HEK293 (cell line): Measurements from ENCODE around the gene REEP2.

Experiments used
- CTCF ChIA-PET: fragments of 350-600 bp; formaldehyde crosslinking; extraction: SDS; loops from one replicate; lab custom pipeline; 2021; ENCODE audit warnings: antibody characterized with exemption; lab: Yijun Ruan, JAX
- POLR2A ChIA-PET: fragments of 300-600 bp; formaldehyde crosslinking; extraction: SDS; loops from one replicate; lab custom pipeline; 2020; ENCODE audit warnings: antibody characterized with exemption, inconsistent platforms; lab: Yijun Ruan, JAX
- H3K27ac ChIP-seq: fragments of 200-500 bp; sonication (Bioruptor generic); 2 replicates; pipeline ENCODE4 v1.5.1; 2014; ENCODE audit warnings: low read depth, low read length, control low read depth, inconsistent platforms; ENCODE audit errors: extremely low read depth
- H3K36me3 ChIP-seq, 2 experiments: fragments of 200-500 bp in 1 of 2; sonication (Bioruptor generic) in 1 of 2; 1 replicate in 1 of 2; 2 replicates in 1 of 2; pipeline ENCODE4 v1.5.1; 2014 to 2017; ENCODE audit warnings: inconsistent platforms in 2 of 2, low read length in 2 of 2; ENCODE audit not compliant: control insufficient read depth in 2 of 2, insufficient read depth in 1 of 2
- H3K4me1 ChIP-seq: fragments of 200-500 bp; sonication (Bioruptor generic); 2 replicates; pipeline ENCODE4 v1.5.1; 2014; ENCODE audit warnings: mild to moderate bottlenecking, low read length, inconsistent platforms; ENCODE audit not compliant: control insufficient read depth, insufficient read depth
- H3K4me3 ChIP-seq: 2 replicates; pipeline ENCODE4 v1.5.1; 2011; ENCODE audit warnings: low read depth, mild to moderate bottlenecking, control low read depth, low read length, moderate library complexity
- H3K9me3 ChIP-seq: fragments of 200-500 bp; sonication (Bioruptor generic); 2 replicates; pipeline ENCODE4 v1.5.1; 2014; ENCODE audit warnings: low read depth, low read length, inconsistent platforms; ENCODE audit not compliant: control insufficient read depth, insufficient read depth
- FEZF1 ChIP-seq: fragments of 450-650 bp; formaldehyde crosslinking; IDR thresholded peaks from 2 replicates; pipeline ENCODE4 v1.5.1; 2016; ENCODE audit warnings: missing biosample characterization, missing genetic modification characterization
- GLIS1 ChIP-seq: fragments of 450-650 bp; formaldehyde crosslinking; IDR thresholded peaks from 2 replicates; pipeline ENCODE4 v1.5.1; 2016; ENCODE audit warnings: missing biosample characterization, missing genetic modification characterization
- WT1 ChIP-seq: fragments of 450-650 bp; formaldehyde crosslinking; IDR thresholded peaks from 2 replicates; pipeline ENCODE4 v1.5.1; 2016; ENCODE audit warnings: missing biosample characterization, missing genetic modification characterization
- ZBTB17 ChIP-seq: fragments of 450-650 bp; formaldehyde crosslinking; IDR thresholded peaks from 2 replicates; pipeline ENCODE4 v1.5.1; 2016; ENCODE audit warnings: missing biosample characterization, missing genetic modification characterization
- ZBTB8A ChIP-seq: fragments of 450-650 bp; formaldehyde crosslinking; IDR thresholded peaks from 2 replicates; pipeline ENCODE4 v1.5.1; 2016; ENCODE audit warnings: missing biosample characterization, missing genetic modification characterization
- ZFP37 ChIP-seq: fragments of 450-650 bp; formaldehyde crosslinking; IDR thresholded peaks from 2 replicates; pipeline ENCODE4 v1.5.1; 2016; ENCODE audit warnings: missing biosample characterization, missing genetic modification characterization
- ZNF19 ChIP-seq: fragments of 450-650 bp; formaldehyde crosslinking; IDR thresholded peaks from 2 replicates; pipeline ENCODE4; 2016; ENCODE audit warnings: missing biosample characterization, missing genetic modification characterization, low read depth
- ZNF202 ChIP-seq: fragments of 450-650 bp; formaldehyde crosslinking; IDR thresholded peaks from 2 replicates; pipeline ENCODE4 v1.5.1; 2016; ENCODE audit warnings: missing biosample characterization, missing genetic modification characterization, borderline replicate concordance
- ZNF214 ChIP-seq: fragments of 450-650 bp; formaldehyde crosslinking; IDR thresholded peaks from 2 replicates; pipeline ENCODE4 v1.5.1; 2017; ENCODE audit warnings: missing biosample characterization, mild to moderate bottlenecking, missing genetic modification characterization, borderline replicate concordance
- ZNF341 ChIP-seq: fragments of 450-650 bp; formaldehyde crosslinking; IDR thresholded peaks from 2 replicates; pipeline ENCODE4; 2016; ENCODE audit warnings: low read depth, missing biosample characterization, missing genetic modification characterization
- ZNF37A ChIP-seq: fragments of 450-650 bp; IDR thresholded peaks from 2 replicates; pipeline ENCODE4 v1.5.1; 2018; ENCODE audit warnings: missing biosample characterization, missing genetic modification characterization
- ZNF560 ChIP-seq: fragments of 450-650 bp; formaldehyde crosslinking; IDR thresholded peaks from 2 replicates; pipeline ENCODE4 v1.5.1; 2017; ENCODE audit warnings: missing biosample characterization, missing genetic modification characterization, borderline replicate concordance
- ZNF561 ChIP-seq: fragments of 450-650 bp; IDR thresholded peaks from 2 replicates; pipeline ENCODE4 v1.5.1; 2018; ENCODE audit warnings: missing biosample characterization, missing genetic modification characterization, borderline replicate concordance
- ZNF596 ChIP-seq: fragments of 450-650 bp; IDR thresholded peaks from 2 replicates; pipeline ENCODE4 v1.5.0; 2018; ENCODE audit warnings: missing biosample characterization, mild to moderate bottlenecking, missing genetic modification characterization, moderate library complexity
- ZNF76 ChIP-seq: fragments of 450-650 bp; formaldehyde crosslinking; IDR thresholded peaks from 2 replicates; pipeline ENCODE4; 2016; ENCODE audit warnings: low read depth, missing biosample characterization, missing genetic modification characterization, borderline replicate concordance
- ZNF777 ChIP-seq: fragments of 450-650 bp; formaldehyde crosslinking; IDR thresholded peaks from 2 replicates; pipeline ENCODE4 v1.5.1; 2017; ENCODE audit warnings: missing biosample characterization, missing genetic modification characterization, borderline replicate concordance
- ZNF830 ChIP-seq: fragments of 450-650 bp; IDR thresholded peaks from 2 replicates; pipeline ENCODE4 v1.5.0; 2018; ENCODE audit warnings: missing biosample characterization, missing genetic modification characterization, low read depth, mild to moderate bottlenecking, moderate library complexity
- TF ChIP-seq, protein P1 (sequence below): IDR thresholded peaks from 2 replicates; pipeline ENCODE4 v1.6.1; 2011; ENCODE audit warnings: mild to moderate bottlenecking, low read depth, low read length, borderline replicate concordance
- TF ChIP-seq, protein P2 (sequence below): fragments of 450-650 bp; IDR thresholded peaks from 2 replicates; pipeline ENCODE4 v1.5.1; 2018; ENCODE audit warnings: missing biosample characterization, mild to moderate bottlenecking, missing genetic modification characterization
- TF ChIP-seq, protein P3 (sequence below): fragments of 450-650 bp; formaldehyde crosslinking; IDR thresholded peaks from 2 replicates; pipeline ENCODE4 v1.5.1; 2016; ENCODE audit warnings: missing biosample characterization, missing genetic modification characterization
- TF ChIP-seq, protein P4 (sequence below): fragments of 450-650 bp; formaldehyde crosslinking; IDR thresholded peaks from 2 replicates; pipeline ENCODE4 v1.5.1; 2016; ENCODE audit warnings: missing biosample characterization, missing genetic modification characterization
- TF ChIP-seq, protein P5 (sequence below): fragments of 450-650 bp; formaldehyde crosslinking; IDR thresholded peaks from 2 replicates; pipeline ENCODE4 v1.5.1; 2016; ENCODE audit warnings: missing biosample characterization, missing genetic modification characterization
- TF ChIP-seq, protein P6 (sequence below): fragments of 450-650 bp; formaldehyde crosslinking; IDR thresholded peaks from 2 replicates; pipeline ENCODE4 v1.5.1; 2016; ENCODE audit warnings: missing biosample characterization, missing genetic modification characterization

REEP2 gene

DNA sequence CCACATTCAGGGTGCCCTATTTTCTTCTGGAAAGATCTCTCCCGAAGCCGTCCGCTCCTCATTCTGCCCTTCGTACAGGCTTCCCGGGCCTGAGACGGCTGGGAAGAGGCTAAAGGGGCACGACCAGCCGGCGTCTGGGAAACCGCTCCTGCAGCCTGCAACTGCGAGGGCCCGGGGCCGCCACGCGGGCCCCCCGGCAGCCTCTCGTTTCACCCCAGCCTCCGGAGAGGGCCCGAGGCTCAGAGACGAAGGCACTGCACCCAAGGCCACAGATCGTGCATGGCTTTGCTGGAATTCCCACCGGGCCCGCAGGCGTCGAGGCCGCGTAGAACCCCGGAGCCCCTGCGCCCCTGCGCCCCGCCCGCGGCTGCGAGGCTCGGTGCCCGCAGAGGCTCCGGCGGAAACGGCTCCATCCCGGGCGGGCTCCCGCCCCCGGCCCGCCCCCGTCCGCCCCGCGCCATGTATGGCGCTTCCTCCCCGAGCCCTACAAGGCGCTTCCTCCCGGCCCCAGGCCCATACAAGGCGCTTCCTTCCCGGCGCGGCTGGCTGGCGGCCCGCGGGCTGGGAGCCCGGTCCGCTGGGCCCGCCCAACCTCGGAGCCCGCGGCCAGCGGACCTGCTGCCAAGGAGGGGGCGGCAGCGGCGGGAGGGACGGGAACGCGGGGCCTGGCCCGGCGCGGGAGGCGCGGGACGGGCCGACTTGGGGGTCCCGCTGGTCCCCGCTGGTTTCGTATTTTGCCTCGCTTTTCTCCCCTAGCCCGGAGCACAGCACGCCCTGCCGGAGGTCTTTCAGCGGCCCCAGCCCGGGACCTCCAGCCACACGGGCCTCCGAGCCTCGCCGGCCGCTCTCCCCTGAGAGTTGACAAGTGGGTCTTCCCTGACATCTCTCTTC lies 53.1 kb downstream of the REEP2 start (continued):
- 0 out of 2 replicates have a peak, but pooled peaks have one; percentile 9 for TF ChIP-seq WT1 (tag by site-specific recombination)
- TF ChIP-seq ZNF214 (tag by site-specific recombination) = no peak
- TF ChIP-seq GLIS1 (tag by site-specific recombination) = peak; percentile 70
- TF ChIP-seq ZNF76 (tag by site-specific recombination) = peak; percentile 41; the same call in 1 of the 2 replicates
- peak; percentile 75; the same call in 1 of the 2 replicates for TF ChIP-seq ZNF561 (tag by site-specific recombination)
- TF ChIP-seq, protein P1, sequence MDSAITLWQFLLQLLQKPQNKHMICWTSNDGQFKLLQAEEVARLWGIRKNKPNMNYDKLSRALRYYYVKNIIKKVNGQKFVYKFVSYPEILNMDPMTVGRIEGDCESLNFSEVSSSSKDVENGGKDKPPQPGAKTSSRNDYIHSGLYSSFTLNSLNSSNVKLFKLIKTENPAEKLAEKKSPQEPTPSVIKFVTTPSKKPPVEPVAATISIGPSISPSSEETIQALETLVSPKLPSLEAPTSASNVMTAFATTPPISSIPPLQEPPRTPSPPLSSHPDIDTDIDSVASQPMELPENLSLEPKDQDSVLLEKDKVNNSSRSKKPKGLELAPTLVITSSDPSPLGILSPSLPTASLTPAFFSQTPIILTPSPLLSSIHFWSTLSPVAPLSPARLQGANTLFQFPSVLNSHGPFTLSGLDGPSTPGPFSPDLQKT = peak; percentile 100
- TF ChIP-seq, protein P2, sequence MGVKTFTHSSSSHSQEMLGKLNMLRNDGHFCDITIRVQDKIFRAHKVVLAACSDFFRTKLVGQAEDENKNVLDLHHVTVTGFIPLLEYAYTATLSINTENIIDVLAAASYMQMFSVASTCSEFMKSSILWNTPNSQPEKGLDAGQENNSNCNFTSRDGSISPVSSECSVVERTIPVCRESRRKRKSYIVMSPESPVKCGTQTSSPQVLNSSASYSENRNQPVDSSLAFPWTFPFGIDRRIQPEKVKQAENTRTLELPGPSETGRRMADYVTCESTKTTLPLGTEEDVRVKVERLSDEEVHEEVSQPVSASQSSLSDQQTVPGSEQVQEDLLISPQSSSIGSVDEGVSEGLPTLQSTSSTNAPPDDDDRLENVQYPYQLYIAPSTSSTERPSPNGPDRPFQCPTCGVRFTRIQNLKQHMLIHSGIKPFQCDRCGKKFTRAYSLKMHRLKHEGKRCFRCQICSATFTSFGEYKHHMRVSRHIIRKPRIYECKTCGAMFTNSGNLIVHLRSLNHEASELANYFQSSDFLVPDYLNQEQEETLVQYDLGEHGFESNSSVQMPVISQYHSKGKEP (tag by site-specific recombination) = peak; percentile 28; the same call in 1 of the 2 replicates
- TF ChIP-seq ZNF830 (tag by site-specific recombination) = no peak
- 0 out of 2 replicates have a peak, but pooled peaks have one; percentile 72 for TF ChIP-seq ZNF777 (tag by site-specific recombination)
- TF ChIP-seq, protein P3, sequence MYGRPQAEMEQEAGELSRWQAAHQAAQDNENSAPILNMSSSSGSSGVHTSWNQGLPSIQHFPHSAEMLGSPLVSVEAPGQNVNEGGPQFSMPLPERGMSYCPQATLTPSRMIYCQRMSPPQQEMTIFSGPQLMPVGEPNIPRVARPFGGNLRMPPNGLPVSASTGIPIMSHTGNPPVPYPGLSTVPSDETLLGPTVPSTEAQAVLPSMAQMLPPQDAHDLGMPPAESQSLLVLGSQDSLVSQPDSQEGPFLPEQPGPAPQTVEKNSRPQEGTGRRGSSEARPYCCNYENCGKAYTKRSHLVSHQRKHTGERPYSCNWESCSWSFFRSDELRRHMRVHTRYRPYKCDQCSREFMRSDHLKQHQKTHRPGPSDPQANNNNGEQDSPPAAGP (tag by site-specific recombination) = peak; percentile 48; the same call in 1 of the 2 replicates
- TF ChIP-seq, protein P4, sequence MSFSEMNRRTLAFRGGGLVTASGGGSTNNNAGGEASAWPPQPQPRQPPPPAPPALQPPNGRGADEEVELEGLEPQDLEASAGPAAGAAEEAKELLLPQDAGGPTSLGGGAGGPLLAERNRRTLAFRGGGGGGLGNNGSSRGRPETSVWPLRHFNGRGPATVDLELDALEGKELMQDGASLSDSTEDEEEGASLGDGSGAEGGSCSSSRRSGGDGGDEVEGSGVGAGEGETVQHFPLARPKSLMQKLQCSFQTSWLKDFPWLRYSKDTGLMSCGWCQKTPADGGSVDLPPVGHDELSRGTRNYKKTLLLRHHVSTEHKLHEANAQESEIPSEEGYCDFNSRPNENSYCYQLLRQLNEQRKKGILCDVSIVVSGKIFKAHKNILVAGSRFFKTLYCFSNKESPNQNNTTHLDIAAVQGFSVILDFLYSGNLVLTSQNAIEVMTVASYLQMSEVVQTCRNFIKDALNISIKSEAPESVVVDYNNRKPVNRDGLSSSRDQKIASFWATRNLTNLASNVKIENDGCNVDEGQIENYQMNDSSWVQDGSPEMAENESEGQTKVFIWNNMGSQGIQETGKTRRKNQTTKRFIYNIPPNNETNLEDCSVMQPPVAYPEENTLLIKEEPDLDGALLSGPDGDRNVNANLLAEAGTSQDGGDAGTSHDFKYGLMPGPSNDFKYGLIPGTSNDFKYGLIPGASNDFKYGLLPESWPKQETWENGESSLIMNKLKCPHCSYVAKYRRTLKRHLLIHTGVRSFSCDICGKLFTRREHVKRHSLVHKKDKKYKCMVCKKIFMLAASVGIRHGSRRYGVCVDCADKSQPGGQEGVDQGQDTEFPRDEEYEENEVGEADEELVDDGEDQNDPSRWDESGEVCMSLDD = peak; percentile 82

DNA sequence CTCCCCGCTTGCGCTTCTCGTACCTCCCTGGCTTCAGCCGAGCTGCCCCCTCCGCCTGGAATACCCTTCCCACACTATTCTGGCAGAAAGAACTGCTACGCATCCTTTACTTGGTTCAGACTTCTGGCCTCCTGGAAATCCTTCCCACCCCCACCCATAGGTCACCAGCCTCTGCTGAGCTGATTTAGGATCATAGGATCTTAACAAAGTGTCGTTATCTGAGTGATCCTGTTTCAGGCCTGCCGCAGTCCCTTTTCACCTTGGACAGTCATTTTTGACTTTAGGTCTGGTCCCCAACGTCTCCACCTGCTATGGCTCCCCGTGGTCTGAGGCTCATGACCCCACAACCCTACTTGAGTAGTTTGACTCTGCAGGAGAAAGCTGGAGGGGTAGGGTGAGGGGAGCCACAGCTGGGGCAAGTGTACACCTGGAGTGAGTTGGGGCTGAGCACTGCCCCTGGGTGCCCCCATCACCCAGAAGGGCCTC lies 53.7 kb downstream of the REEP2 start:
- peaks cover 8% of the 10 kb centered on the region for H3K4me1 ChIP-seq
- ChIA-PET CTCF (interaction anchor here (0.5 to 2.4 kb wide), 8 partner anchors 11 to 279 kb away, joined by 3 to 15 read pairs (median 5); partner anchors contain the start of genes CDC23 and KDM3B), POLR2A (interaction anchor here (0.6 to 1.4 kb wide), 4 partner anchors 27 to 83 kb away, joined by 3 to 4 read pairs (median 3); partner anchors contain the start of genes EGR1 and HSPA9)
- no peaks in the 10 kb centered on the region for H3K36me3 ChIP-seq
- H3K27ac ChIP-seq = peak overlapping the region; percentile 64
- H3K4me3 ChIP-seq = peak overlapping the region; percentile 47
- no peaks in the 10 kb centered on the region for H3K9me3 ChIP-seq
- TF ChIP-seq, protein P5, sequence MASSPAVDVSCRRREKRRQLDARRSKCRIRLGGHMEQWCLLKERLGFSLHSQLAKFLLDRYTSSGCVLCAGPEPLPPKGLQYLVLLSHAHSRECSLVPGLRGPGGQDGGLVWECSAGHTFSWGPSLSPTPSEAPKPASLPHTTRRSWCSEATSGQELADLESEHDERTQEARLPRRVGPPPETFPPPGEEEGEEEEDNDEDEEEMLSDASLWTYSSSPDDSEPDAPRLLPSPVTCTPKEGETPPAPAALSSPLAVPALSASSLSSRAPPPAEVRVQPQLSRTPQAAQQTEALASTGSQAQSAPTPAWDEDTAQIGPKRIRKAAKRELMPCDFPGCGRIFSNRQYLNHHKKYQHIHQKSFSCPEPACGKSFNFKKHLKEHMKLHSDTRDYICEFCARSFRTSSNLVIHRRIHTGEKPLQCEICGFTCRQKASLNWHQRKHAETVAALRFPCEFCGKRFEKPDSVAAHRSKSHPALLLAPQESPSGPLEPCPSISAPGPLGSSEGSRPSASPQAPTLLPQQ (tag by site-specific recombination) = 0 out of 2 replicates have a peak, but pooled peaks have one; percentile 11
- TF ChIP-seq WT1 (tag by site-specific recombination) = 0 out of 2 replicates have a peak, but pooled peaks have one; percentile 0
- no peak for TF ChIP-seq FEZF1 (tag by site-specific recombination)
- TF ChIP-seq ZBTB17 (tag by site-specific recombination) = 0 out of 2 replicates have a peak, but pooled peaks have one; percentile 45
- TF ChIP-seq ZNF37A (tag by site-specific recombination) = no peak
- TF ChIP-seq ZNF341 = peak; percentile 20; the same call in 1 of the 2 replicates
- 0 out of 2 replicates have a peak, but pooled peaks have one; percentile 16 for TF ChIP-seq ZFP37 (tag by site-specific recombination)
- no peak for TF ChIP-seq ZNF202 (tag by site-specific recombination)
- TF ChIP-seq ZNF596 (tag by site-specific recombination) = no peak
- no peak for TF ChIP-seq ZNF560 (tag by site-specific recombination)
- no peak for TF ChIP-seq ZNF777 (tag by site-specific recombination)
- no peak for TF ChIP-seq ZNF19 (tag by site-specific recombination)
- TF ChIP-seq, protein P6, sequence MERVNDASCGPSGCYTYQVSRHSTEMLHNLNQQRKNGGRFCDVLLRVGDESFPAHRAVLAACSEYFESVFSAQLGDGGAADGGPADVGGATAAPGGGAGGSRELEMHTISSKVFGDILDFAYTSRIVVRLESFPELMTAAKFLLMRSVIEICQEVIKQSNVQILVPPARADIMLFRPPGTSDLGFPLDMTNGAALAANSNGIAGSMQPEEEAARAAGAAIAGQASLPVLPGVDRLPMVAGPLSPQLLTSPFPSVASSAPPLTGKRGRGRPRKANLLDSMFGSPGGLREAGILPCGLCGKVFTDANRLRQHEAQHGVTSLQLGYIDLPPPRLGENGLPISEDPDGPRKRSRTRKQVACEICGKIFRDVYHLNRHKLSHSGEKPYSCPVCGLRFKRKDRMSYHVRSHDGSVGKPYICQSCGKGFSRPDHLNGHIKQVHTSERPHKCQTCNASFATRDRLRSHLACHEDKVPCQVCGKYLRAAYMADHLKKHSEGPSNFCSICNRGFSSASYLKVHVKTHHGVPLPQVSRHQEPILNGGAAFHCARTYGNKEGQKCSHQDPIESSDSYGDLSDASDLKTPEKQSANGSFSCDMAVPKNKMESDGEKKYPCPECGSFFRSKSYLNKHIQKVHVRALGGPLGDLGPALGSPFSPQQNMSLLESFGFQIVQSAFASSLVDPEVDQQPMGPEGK = no peak
- no peak; the same call in 1 of the 2 replicates for TF ChIP-seq ZBTB8A (tag by site-specific recombination)
